Germinal center (tissue), 1 donor: ENCODE results near the gene ARHGEF19.
"Not testable (repeated sequence)": the region's sequence is repeated elsewhere in the genome, so short reads cannot be mapped to it uniquely, and the experiment has no call there.

ENCODE experiments used
- DNase-seq: peaks from one replicate; pipeline ENCODE4 v3.0.0; 2012; ENCODE audit warnings: mixed read lengths, low spot score

Gene ARHGEF19

DNA sequence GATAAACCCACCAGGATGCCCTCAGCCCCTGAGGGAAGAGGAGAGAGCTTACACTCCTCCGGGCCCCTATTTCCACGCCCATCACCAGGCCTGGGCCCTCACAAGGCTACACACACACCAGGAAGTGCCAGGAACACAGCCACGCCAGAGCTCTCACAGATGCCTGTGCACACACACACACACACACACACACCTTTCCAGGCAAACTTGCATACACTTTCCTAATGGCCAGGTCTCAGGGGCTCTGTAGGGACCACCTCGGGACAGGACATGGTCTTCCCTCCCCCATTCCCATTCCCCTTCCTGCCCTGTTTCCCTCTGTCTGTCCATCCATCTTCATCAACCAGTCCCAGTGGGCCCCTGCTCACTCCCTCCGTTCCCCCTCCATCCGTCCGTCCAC is 46.9 kb downstream of the ARHGEF19 start:
- DNase-seq, result no peak

DNA sequence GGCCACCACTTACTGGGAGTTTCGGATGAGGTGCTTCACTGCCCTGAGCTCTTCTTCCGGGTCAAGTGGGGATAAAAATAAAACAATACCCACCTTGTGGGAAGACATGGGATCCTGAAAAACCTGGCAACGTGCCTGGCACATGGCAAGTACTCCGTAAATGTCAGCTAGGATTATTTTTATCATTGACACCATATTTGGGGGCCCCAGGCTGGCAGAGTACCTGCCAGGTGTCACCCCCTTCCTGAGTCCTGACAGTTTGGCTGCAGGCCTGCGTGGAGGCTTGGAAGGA is 47.4 kb downstream of the ARHGEF19 start:
- no peak for DNase-seq

- DNase-seq, result no peak
Observed at GRCh38 chr1:16164213-16165072, 48.0 kb downstream of the ARHGEF19 start.

- not testable (repeated sequence) for DNase-seq
Observed at GRCh38 chr1:16163608-16164212, 48.7 kb downstream of the ARHGEF19 start.

- peak; percentile 36 for DNase-seq
Observed at GRCh38 chr1:16162163-16162822, 50.2 kb downstream of the ARHGEF19 start.

DNA sequence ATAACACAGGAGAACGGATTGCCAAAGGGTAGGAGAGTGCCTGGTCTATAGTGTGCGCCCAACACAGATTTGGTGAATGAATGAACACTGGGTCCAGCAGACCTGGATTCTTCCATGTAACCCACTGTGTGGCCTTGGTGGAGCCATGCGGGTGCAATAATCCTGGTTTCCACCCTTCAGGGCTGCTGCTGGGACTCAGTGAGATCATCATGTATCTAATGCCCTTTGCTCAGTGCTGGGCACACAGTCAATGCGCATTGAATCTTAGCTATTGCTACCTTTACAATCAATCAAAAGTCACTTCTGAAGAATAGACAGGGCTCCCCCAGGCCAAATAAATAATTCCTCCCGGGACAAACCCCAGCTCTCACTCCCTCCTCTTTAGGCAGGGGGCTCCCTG is 50.7 kb downstream of the ARHGEF19 start:
- DNase-seq, result no peak

GRCh38 chr1:16158993-16159831 is 53.2 kb downstream of the ARHGEF19 start:
- no peak for DNase-seq

GRCh38 chr1:16158025-16158424 is 54.4 kb downstream of the ARHGEF19 start:
- no peak for DNase-seq

- DNase-seq, result no peak
Observed at GRCh38 chr1:16156848-16157495, 55.5 kb downstream of the ARHGEF19 start.

GRCh38 chr1:16155537-16156410 is 56.7 kb downstream of the ARHGEF19 start, which contains the start of gene EPHA2:
Gene EPHA2, minus strand, starts transcription at chr1:16156069. Its CDS starts 137 bp downstream, at chr1:16155932.
- no peak for DNase-seq

DNA sequence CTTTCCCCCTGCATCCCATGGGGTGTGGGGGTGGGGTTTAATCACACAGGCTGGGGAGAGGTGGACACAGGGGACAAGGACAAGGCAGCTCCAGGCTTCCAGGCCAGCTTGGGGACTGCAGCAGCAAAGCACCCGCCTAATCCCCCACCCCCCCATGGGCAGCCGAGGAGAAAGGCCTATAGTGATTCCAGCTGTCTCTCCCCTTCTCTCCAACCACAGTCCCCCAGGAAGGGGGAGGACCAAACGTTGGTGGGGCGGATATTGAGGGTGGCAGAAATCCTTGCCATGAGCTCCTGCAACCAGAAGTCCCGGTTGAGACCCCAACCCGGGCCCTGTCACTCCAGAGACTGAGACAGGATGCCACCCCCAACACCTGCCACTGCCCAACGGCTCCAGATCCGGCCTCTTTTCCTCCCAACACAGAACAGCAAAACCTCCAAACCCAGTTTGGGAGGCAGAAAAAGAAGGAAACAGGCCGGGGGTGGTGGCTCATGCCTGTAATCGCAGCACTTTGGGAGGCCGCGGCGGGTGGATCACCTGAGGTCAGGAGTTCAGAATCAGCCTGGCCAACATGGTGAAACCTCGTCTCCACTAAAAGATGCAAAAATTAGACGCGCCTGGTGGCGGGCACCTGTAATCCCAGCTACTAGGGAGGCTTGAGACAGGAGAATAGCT is 58.3 kb downstream of the ARHGEF19 start:
- DNase-seq, result no peak

DNA sequence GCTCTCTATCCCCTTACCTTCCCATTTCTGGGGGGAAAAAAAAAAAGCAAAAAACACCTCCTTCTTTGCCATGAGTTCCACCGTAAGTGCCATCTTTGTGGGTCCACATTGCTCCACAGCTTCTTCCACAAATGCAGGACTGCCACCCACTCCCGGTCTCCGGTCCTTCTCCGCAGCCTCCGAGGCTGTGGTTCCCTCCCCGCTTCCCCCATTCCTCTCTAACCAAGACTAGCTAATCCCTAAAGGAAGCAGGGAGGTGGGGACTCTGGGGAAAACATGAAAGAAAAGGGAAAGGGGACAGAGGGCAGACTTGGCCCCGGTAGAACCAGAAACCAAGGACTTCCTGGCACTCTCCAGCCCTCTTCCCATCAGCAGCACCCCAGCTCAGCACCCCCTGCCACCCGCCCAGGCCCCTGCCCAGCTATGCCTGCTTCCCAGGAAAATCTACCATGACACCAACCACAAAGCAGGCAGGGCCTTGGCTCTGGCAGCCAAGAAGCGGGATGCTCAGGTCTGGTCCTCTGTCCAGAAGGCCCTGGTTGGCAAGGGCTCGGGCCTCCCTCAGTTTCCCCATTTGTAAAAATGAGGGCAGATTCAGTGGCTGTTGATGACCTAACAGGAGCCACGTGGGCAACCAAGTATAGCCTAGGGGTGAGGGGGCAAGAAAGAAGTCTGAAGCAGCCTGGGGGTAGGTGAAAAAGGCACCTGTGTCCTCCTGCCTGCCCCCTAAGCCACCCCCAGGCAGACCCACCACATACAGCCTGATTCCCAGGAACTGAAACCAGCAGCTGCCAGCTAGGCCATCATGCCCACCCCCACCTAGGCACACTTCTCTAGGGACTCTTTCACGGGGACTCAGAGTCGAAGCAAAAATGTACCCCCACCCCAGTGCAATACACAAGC is 59.1 kb downstream of the ARHGEF19 start:
- no peak for DNase-seq

GRCh38 chr1:16152481-16153087 is 59.9 kb downstream of the ARHGEF19 start:
- DNase-seq, result no peak

- DNase-seq, result no peak
Observed at GRCh38 chr1:16151995-16152384, 60.5 kb downstream of the ARHGEF19 start.

DNA sequence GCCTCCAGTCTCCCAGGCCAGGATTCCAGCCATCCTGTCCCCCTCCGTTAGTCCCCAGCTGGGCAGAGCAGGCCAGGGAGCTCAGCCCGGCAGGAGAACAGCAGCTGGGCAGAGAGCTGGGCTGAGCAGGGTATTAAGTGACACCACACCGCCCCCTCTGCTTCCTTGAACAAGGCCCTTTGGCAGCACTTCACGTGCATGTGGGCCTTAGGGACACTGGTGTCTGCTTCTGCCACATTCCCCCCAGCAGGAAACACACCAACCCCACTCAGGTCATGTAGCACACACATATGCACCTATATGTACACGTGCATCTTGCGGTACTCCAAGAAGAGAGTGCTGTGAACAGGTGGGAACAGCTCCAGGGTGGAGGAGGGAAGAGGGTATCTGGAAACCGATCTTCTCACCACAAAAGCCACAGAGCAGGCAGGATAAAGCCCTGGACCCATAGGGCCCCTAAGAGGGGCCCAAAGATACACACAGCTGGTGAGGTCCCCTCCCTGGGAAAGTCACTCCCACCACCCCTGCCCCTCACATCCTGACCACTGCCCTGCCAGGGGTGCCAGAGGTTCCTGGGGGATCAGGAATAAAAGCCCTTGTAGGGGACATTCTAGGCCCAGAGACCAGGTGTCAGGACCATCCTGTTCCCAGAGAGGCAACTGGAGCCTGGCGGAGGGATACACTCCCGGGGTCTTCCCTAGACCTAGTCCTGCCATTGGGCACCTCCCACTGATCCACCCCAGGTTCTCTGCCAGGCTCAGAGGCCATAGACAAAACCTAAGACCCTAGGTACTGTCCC is 61.1 kb downstream of the ARHGEF19 start:
- no peak for DNase-seq

DNA sequence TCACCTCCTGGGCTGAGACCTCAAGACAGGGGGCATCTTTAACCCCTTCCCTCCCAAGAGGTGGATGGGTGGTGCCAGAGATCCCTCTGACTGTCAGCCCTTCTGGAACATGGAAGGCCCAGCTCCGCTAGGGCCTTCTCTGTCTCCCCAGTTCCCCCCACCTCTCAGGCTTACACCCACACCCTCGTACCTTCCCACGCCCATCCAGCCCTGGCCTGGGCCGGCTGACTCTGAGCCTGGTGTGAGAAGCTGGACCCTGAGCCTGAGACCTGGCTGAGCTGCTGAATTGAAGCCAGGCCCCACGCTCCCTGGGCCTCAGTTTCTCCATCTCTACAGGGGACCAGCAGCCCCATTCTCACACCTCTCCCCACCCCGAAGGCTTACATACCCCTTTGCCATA is 61.9 kb downstream of the ARHGEF19 start:
- no peak for DNase-seq

DNA sequence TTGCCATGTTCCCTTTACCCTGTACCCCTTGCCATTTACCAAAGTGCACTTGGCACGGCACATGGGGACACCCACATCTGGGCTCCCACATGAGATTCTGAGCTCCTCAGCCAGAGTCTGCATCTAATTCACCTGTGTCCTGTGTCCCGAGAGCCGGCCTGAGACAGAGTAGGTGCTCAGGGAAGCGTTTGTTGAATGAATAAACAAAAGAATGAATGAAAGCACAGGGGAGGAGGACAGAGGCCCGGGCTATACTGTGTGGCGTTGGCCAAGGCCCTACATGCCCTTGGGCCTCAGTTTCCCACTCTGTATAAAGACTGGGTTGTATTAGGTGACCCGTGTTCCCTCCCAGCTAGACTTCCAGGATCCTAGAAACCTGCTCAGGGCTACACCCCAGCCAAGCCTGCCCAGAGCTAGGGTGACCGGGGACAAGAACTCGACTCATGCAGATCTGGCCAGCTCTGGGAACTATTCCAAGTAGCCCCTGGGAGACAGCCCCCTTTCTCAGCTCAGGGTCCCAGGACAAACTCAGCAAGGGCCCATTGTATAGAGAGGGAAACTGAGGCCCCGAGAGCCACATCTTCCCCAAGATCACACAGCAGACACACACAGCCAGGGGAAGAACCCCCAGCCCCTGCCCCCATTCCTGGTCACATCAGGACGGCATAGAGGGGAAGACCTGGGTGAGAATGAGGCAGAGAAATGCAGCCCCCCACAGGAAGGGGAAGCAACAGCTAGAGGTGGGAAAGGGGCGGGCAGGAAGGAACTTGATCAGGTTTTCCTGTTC is 62.6 kb downstream of the ARHGEF19 start:
- DNase-seq, result no peak
